GM12878 (cell line): Measurements from ENCODE around the gene SBNO1. TPM values are rescaled to one million over a fixed set of nuclear protein-coding genes. Genes with fewer than 3 reads are reported as not detected.
A peak's percentile ranks its signal among the peaks of the same experiment; 100 is the strongest.

Experiments
- BMI1 ChIP-seq: fragments of 450-650 bp; IDR thresholded peaks from 2 replicates; pipeline ENCODE4 v1.6.1; 2016; ENCODE audit warnings: mild to moderate bottlenecking, moderate library complexity, borderline replicate concordance
- BRCA1 ChIP-seq: IDR thresholded peaks from 2 replicates; pipeline ENCODE4 v1.6.1; 2011; ENCODE audit warnings: low read depth, low read length, improper control_type of control experiment
- CEBPZ ChIP-seq: fragments of 150-350 bp; IDR thresholded peaks from 2 replicates; pipeline ENCODE4 v1.6.1; 2016; ENCODE audit warnings: low read depth, low read length
- IKZF2 ChIP-seq, 2 experiments: fragments of 450-650 bp; IDR thresholded peaks; 2 replicates each; pipeline ENCODE4 v1.6.1; 2017; ENCODE audit warnings: mild to moderate bottlenecking in 2 of 2, moderate library complexity in 2 of 2
- IRF4 ChIP-seq: IDR thresholded peaks from 2 replicates; pipeline ENCODE4 v1.6.1; 2011; ENCODE audit warnings: low read depth, low read length
- MYB ChIP-seq: fragments of 150-350 bp; IDR thresholded peaks from 2 replicates; pipeline ENCODE4 v1.6.1; 2014; ENCODE audit warnings: mild to moderate bottlenecking, low read depth, low read length, borderline replicate concordance
- NFYA ChIP-seq: IDR thresholded peaks from 2 replicates; pipeline ENCODE4 v1.6.1; 2011; ENCODE audit warnings: low read depth, mild to moderate bottlenecking, low read length, improper control_type of control experiment, borderline replicate concordance
- POLR2A ChIP-seq: IDR thresholded peaks from 2 replicates; pipeline ENCODE4 v1.6.1; 2011; ENCODE audit warnings: low read depth, mild to moderate bottlenecking, low read length
- POU2F2 ChIP-seq: IDR thresholded peaks from 3 replicates; pipeline ENCODE4 v1.6.1; 2011; ENCODE audit warnings: low read depth, mild to moderate bottlenecking, low read length, borderline replicate concordance
- PRDM15 ChIP-seq: fragments of 450-650 bp; formaldehyde crosslinking; IDR thresholded peaks from 2 replicates; pipeline ENCODE4 v1.4.0; 2020; ENCODE audit warnings: mild to moderate bottlenecking, moderate library complexity
- RELB ChIP-seq: fragments of 450-650 bp; IDR thresholded peaks from 2 replicates; pipeline ENCODE4 v1.6.1; 2017; ENCODE audit warnings: low read depth, mild to moderate bottlenecking, moderate library complexity
- SRF ChIP-seq, 2 experiments: IDR thresholded peaks; 2 replicates each; pipeline ENCODE4 v1.6.1; 2011; ENCODE audit warnings: low read depth in 2 of 2, low read length in 2 of 2, mild to moderate bottlenecking in 1 of 2, moderate library complexity in 1 of 2
- TARDBP ChIP-seq: IDR thresholded peaks from 2 replicates; pipeline ENCODE4 v1.6.1; 2016; ENCODE audit warnings: borderline replicate concordance
- ZNF592 ChIP-seq: fragments of 450-650 bp; IDR thresholded peaks from 2 replicates; pipeline ENCODE4 v1.6.1; 2017; ENCODE audit warnings: mild to moderate bottlenecking, moderate library complexity
- ZNF622 ChIP-seq: fragments of 450-650 bp; IDR thresholded peaks from 2 replicates; pipeline ENCODE4 v1.6.1; 2017; ENCODE audit warnings: mild to moderate bottlenecking, inconsistent platforms
- ZSCAN29 ChIP-seq: fragments of 450-650 bp; IDR thresholded peaks from 2 replicates; pipeline ENCODE4 v1.6.1; 2017; ENCODE audit warnings: mild to moderate bottlenecking, moderate library complexity
- polyA plus RNA-seq, 11 experiments: library from polyadenylated mRNA; depleted of rRNA in 4 of 11; unstranded in 6 of 11; stranded (reverse) in 5 of 11; fragments of >200 nt; fragmentation: Nextera tagmentation in 4 of 11; fragmentation: Illumina TruSeq in 1 of 11; extraction: Ambion mirVana in 4 of 11; extraction: Trizol in 1 of 11; gene quantifications; 1 replicate in 1 of 11; 2 replicates in 10 of 11; pipeline versions ENCODE4 v1.2.1 to v1.2.3, GENCODE V29; 2011 to 2016; ENCODE audit warnings: inconsistent platforms in 2 of 11, missing spikeins in 2 of 11, low read depth in 1 of 11
- total RNA-seq, 4 experiments: library from RNA; depleted of rRNA in 3 of 4; stranded (reverse); fragments of >200 nt in 3 of 4; fragmentation: Illumina TruSeq in 1 of 4; extraction: Trizol in 1 of 4; gene quantifications; 2 replicates each; pipeline versions ENCODE4 v1.2.1 to v1.2.3, GENCODE V29; 2013 to 2021

Gene SBNO1
- total and polyA plus RNA-seq, 10 of the 15 experiments (the other 5 are each of a cell fraction or from before 2014, with no cell fraction given) = 7.5 to 39.7 (median 20.9) TPM

GRCh38 chr12:123365025-123365917, 624 bp upstream of the SBNO1 start (continued):
- TF ChIP-seq ZNF622 = no peak
- no peak for TF ChIP-seq ZSCAN29
- TF ChIP-seq BRCA1 = peak; percentile 67
- peak in 1 of 2 experiments; percentile 79; a peak in 2 of 4 replicates for TF ChIP-seq SRF (IDR thresholded peaks at IDR 0.05; ENCODE audit: low read depth in 2 of 2, low read length in 2 of 2)
- TF ChIP-seq CEBPZ = no peak
- TF ChIP-seq PRDM15 (CRISPR knock-in tag) = peak; percentile 91
- TF ChIP-seq TARDBP = 0 out of 2 replicates have a peak, but pooled peaks have one; percentile 19
- peak; percentile 32; the same call in 1 of the 2 replicates for TF ChIP-seq MYB
- TF ChIP-seq NFYA = no peak
- peak; percentile 100 for TF ChIP-seq IRF4
- peak; percentile 95 for TF ChIP-seq BMI1
- TF ChIP-seq RELB = peak; percentile 92
- TF ChIP-seq POU2F2 = peak; percentile 94; the same call in 2 of the 3 replicates
- peak; percentile 99 for TF ChIP-seq ZNF592
- TF ChIP-seq POLR2A = peak; percentile 87
- TF ChIP-seq IKZF2 (IDR thresholded peaks at IDR 0.05) = peak; percentile 91 to 95
